WI38 (cell line): ENCODE results near the gene NOC2L.

ENCODE experiments used
- H3K4me3 ChIP-seq: 2 replicates; pipeline ENCODE4 v1.5.1; 2011; ENCODE audit warnings: low read depth, mild to moderate bottlenecking, control low read depth, low read length
- CTCF ChIP-seq: IDR thresholded peaks from 2 replicates; pipeline ENCODE4 v1.5.1; 2012; ENCODE audit warnings: low read depth, mild to moderate bottlenecking, control low read depth, low read length

NOC2L gene

DNA sequence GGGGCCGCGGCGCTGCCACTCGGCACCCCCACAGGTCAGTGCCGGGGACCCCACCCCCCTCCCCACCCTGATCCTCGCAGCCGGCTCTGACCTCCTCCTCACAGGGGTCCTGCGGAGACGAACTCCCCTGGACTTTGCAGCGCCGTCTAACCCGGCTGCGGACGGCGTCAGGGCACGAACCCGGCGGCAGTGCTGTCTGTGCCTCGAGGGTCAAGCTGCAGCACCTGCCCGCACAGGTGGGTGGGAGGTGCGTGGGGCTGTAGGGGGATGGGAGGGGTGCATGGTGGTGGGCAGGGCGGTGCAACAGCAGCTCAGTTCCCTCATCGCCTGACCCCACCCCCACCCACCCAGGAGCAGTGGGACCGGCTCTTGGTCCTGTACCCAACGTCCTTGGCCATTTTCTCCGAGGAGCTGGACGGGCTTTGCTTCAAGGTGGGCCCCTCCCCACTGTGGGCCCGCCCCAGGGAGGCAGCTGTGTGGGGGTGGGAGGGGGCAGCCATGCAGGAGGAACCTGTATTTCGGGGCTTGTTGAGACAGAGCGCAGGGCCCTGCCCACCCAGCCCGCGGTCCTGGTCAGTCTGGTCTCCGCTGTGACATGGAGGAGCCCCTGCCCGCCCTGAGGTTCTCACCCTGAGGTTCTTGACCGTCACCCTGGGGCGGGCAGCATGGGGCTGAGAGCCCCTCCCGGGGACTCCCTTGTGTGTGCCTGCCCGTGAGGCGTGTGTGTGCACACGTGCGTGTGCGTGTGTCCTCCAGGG is 12.1 kb upstream of the NOC2L start:
- H3K4me3 ChIP-seq = no peak overlapping the region
- no peak for TF ChIP-seq CTCF

DNA sequence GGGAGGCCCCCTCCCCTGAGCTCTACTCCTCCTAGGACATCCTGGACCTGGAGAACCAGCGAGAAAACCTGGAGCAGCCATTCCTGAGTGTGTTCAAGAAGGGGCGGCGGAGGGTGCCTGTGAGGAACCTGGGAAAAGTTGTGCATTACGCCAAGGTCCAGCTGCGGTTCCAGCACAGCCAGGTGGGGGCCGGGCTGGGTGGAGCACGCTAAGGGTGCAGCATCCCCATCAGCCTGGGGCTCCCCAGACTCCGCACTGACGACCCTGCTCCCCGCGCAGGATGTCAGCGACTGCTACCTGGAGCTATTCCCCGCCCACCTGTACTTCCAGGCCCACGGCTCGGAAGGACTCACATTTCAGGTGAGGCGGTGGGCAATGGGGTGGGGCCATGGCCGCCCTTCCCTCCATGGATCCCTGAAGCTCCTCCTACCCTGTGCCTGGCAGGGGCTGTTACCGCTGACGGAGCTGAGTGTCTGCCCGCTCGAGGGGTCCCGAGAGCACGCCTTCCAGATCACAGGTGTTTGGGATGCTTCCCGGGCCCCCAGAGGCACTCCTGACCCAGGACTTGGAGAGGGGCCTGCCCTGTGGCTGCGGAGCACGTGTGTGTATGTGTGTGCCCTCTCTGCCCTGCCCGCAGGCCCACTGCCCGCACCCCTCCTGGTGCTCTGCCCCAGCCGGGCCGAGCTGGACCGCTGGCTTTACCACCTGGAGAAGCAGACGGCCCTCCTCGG is 11.4 kb upstream of the NOC2L start:
- TF ChIP-seq CTCF = no peak
- no peak overlapping the region for H3K4me3 ChIP-seq

- H3K4me3 ChIP-seq = no peak overlapping the region
- no peak for TF ChIP-seq CTCF
Observed at GRCh38 chr1:969260-969855, 10.3 kb upstream of the NOC2L start.

GRCh38 chr1:967466-968343 is 8.6 kb upstream of the NOC2L start:
- no peak overlapping the region for H3K4me3 ChIP-seq
- TF ChIP-seq CTCF = no peak

- no peak for TF ChIP-seq CTCF
Observed at GRCh38 chr1:966704-967300, 7.7 kb upstream of the NOC2L start.

DNA sequence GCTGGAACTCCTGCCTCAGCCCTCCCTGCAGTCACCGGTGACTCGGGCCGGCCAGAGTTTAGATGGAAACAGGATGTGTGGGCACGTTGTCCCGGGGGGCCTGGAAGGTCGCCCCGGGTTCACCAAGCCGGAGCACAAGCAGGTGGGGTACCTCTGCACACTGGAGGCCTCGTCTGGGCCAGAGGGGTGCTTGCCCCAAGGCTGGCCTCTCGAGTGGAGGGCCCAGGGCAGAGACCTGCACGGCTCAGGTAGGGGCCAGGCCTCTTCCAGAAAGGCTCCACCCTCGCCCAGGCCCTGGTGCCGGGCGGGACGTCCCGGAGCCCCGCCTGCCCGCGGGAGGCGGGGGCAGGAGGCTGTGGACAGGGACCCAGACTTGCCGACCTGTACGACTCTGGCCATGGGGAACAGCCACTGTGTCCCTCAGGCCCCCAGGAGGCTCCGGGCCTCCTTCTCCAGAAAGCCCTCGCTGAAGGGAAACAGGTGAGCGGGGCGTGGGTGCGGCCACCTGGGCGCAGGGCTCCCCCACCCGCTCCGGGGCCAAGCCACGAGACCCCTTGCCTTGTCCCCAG is 7.2 kb upstream of the NOC2L start, which contains the start of gene PLEKHN1:
Gene PLEKHN1, plus strand, starts transcription at position 348 of the 569 bp plus-strand sequence. Its CDS starts 50 bp downstream, at position 398.
- no peak for TF ChIP-seq CTCF
- peak within 1 kb of the TSS; percentile 61 for H3K4me3 ChIP-seq

More at GRCh38 chr1:966704-967300, 7.7 kb upstream of the NOC2L start:
- peak overlapping the region; percentile 61 for H3K4me3 ChIP-seq
